Aorta (tissue), 5 donors: ENCODE results near the gene ACMSD. TPM values are rescaled to one million over a fixed set of nuclear protein-coding genes. Genes with fewer than 3 reads are reported as not detected.

Experiments
- ATAC-seq: fragments of 200-7000 bp; cut with Tn5 transposase; one replicate; pipeline ENCODE4 v1.9.1; 2022; ENCODE audit warnings: moderate library complexity; ENCODE audit not compliant: low FRiP score
- DNase-seq, 2 donors: peaks; one replicate each; pipeline ENCODE4 v3.0.0-alpha.2; 2020
- H3K27ac ChIP-seq, 2 donors: one replicate each; pipeline ENCODE4 v1.5.1; 2013; ENCODE audit warnings: low read length in 2 of 2, mild to moderate bottlenecking in 2 of 2, moderate library complexity in 2 of 2, control low read depth in 1 of 2, inconsistent platforms in 1 of 2, low read depth in 1 of 2
- H3K27me3 ChIP-seq, 2 donors: one replicate each; pipeline ENCODE4 v1.6.1; 2013; ENCODE audit warnings: control low read depth in 1 of 2, low read length in 1 of 2, mild to moderate bottlenecking in 1 of 2, moderate library complexity in 1 of 2; ENCODE audit not compliant: insufficient read depth in 2 of 2, control insufficient read depth in 1 of 2
- H3K36me3 ChIP-seq, 2 donors: one replicate each; pipeline ENCODE4 v1.6.1; 2013; ENCODE audit warnings: control low read depth in 1 of 2, low read length in 1 of 2, mild to moderate bottlenecking in 1 of 2; ENCODE audit not compliant: insufficient read depth in 2 of 2, control insufficient read depth in 1 of 2
- H3K4me1 ChIP-seq, 2 donors: one replicate each; pipeline ENCODE4 v1.6.1; 2013; ENCODE audit warnings: low read length in 2 of 2, control low read depth in 1 of 2, mild to moderate bottlenecking in 1 of 2, moderate library complexity in 1 of 2; ENCODE audit not compliant: insufficient read depth in 2 of 2, control insufficient read depth in 1 of 2
- H3K4me3 ChIP-seq, 2 donors: one replicate each; pipeline ENCODE4 v1.5.1; 2013; ENCODE audit warnings: low read length in 2 of 2, control low read depth in 1 of 2, mild to moderate bottlenecking in 1 of 2
- H3K9me3 ChIP-seq: one replicate; pipeline ENCODE4 v1.6.1; 2013; ENCODE audit warnings: mild to moderate bottlenecking, low read length; ENCODE audit not compliant: control insufficient read depth
- WGBS, 2 donors: extraction: QIAGEN DNeasy Blood & Tissue Kit; methylation state at CpG; one replicate each; pipeline ENCODE4 v1.1.7; 2013; 5-methylcytosine and 5-hydroxymethylcytosine counted together
- intact Hi-C, 2 donors: fragments of 100-400 bp; cut with DNase I; formaldehyde crosslinking; loops; one replicate each; pipeline versions ENCODE4 v1.14.2 to v1.15.0; 2022
- polyA plus RNA-seq, 2 donors: library from polyadenylated mRNA; stranded (reverse); fragments of 200-250 nt; gene quantifications; one replicate each; pipeline ENCODE4 v1.2.3, GENCODE V29; 2013
- total RNA-seq, 2 donors: library from RNA; stranded (reverse); fragmentation: NEBNext Ultra II Directional; extraction: Animal tissue kit (Norgen Biotek cat#: 25700); gene quantifications; one replicate each; pipeline ENCODE4 v1.2.1, GENCODE V29; 2021
- donor health status: healthy with polysubstance abuse.
- donor health status: Bipolar disorder and iron deficiency.
- donor health status: DM: no; HTN: no; CAD: no.
- donor health status: DM: no; HTN: no; CAD: no.
- donor health status: DM: yes; HTN: yes; CAD: no.

ACMSD gene
- total and polyA plus RNA-seq, 4 donors: not detected

GRCh38 chr2:134861173-134861572 lies 22.8 kb downstream of the ACMSD start:
- WGBS, 2 donors: 75 to 88% methylated on average over 3 of the region's 3 CpGs
- DNase-seq (no peak), ATAC-seq (no peak)

GRCh38 chr2:134862069-134862468 lies 23.7 kb downstream of the ACMSD start:
- 91 to 93% methylated on average over 4 of the region's 4 CpGs for WGBS, 2 donors
- Histone ChIP-seq H3K27ac (no peak overlapping the region), H3K36me3 (no peaks in the 10 kb centered on the region), H3K27me3 (no peaks in the 10 kb centered on the region), H3K4me3 (no peak overlapping the region), H3K9me3 (no peaks in the 10 kb centered on the region), H3K4me1 (no peaks in the 10 kb centered on the region)
- DNase-seq (no peak), ATAC-seq (no peak)
- intact Hi-C loops: no loop called here

More at GRCh38 chr2:134861173-134861572, 22.8 kb downstream of the ACMSD start:
- H3K9me3 ChIP-seq: no peaks in the 10 kb centered on the region
- no peaks in the 10 kb centered on the region for H3K36me3 ChIP-seq
- no peak overlapping the region for H3K27ac ChIP-seq
- intact Hi-C loops: no loop called here
- H3K4me1 ChIP-seq: no peaks in the 10 kb centered on the region
- H3K4me3 ChIP-seq: no peak overlapping the region
- H3K27me3 ChIP-seq: no peaks in the 10 kb centered on the region

- no peaks in the 10 kb centered on the region for H3K4me1 ChIP-seq
- intact Hi-C loops: no loop called here
- no peaks in the 10 kb centered on the region for H3K9me3 ChIP-seq
- ATAC-seq (no peak), DNase-seq (no peak)
- no peak overlapping the region for H3K4me3 ChIP-seq
- H3K27ac ChIP-seq: no peak overlapping the region
- H3K27me3 ChIP-seq: no peaks in the 10 kb centered on the region
- 89 to 91% methylated on average over 3 of the region's 3 CpGs for WGBS, 2 donors
- no peaks in the 10 kb centered on the region for H3K36me3 ChIP-seq
These were observed 24.3 kb downstream of the ACMSD start for GRCh38 chr2:134862674-134863073.

- no peaks in the 10 kb centered on the region for H3K4me1 ChIP-seq
- H3K9me3 ChIP-seq: no peaks in the 10 kb centered on the region
- H3K36me3 ChIP-seq: no peaks in the 10 kb centered on the region
- H3K27ac ChIP-seq: no peak overlapping the region
- intact Hi-C loops: no loop called here
- H3K27me3 ChIP-seq: no peaks in the 10 kb centered on the region
- 90 to 91% methylated on average over 20 of the region's 20 CpGs for WGBS, 2 donors
- H3K4me3 ChIP-seq: no peak overlapping the region
- no peak for DNase-seq
- ATAC-seq: no peak
These were observed 25.0 kb downstream of the ACMSD start for GRCh38 chr2:134863446-134863845.

- DNase-seq (no peak), ATAC-seq (no peak)
- intact Hi-C loops: no loop called here
- no peaks in the 10 kb centered on the region for H3K36me3 ChIP-seq
- no peaks in the 10 kb centered on the region for H3K27me3 ChIP-seq
- H3K9me3 ChIP-seq: no peaks in the 10 kb centered on the region
- no peak overlapping the region for H3K4me3 ChIP-seq
- no peak overlapping the region for H3K27ac ChIP-seq
- no peaks in the 10 kb centered on the region for H3K4me1 ChIP-seq
- WGBS, 2 donors: 76 to 82% methylated on average over 5 of the region's 5 CpGs
These were observed 26.8 kb downstream of the ACMSD start for GRCh38 chr2:134865067-134865787.

- Histone ChIP-seq H3K4me3 (no peak overlapping the region), H3K4me1 (no peaks in the 10 kb centered on the region), H3K9me3 (no peaks in the 10 kb centered on the region), H3K27ac (no peak overlapping the region), H3K36me3 (no peaks in the 10 kb centered on the region), H3K27me3 (no peaks in the 10 kb centered on the region)
- ATAC-seq: no peak
- intact Hi-C loops: no loop called here
- no peak for DNase-seq
- WGBS, 2 donors: 92 to 94% methylated on average over 1 of the region's 1 CpG
These were observed 28.2 kb downstream of the ACMSD start for GRCh38 chr2:134866498-134867099.

- Histone ChIP-seq H3K4me1 (no peaks in the 10 kb centered on the region), H3K4me3 (no peak overlapping the region), H3K27ac (no peak overlapping the region), H3K9me3 (no peaks in the 10 kb centered on the region), H3K36me3 (no peaks in the 10 kb centered on the region), H3K27me3 (no peaks in the 10 kb centered on the region)
- DNase-seq (no peak), ATAC-seq (no peak)
- intact Hi-C loops: no loop called here
- 74 to 77% methylated on average over 8 of the region's 8 CpGs for WGBS, 2 donors
These were observed 31.7 kb downstream of the ACMSD start for GRCh38 chr2:134869946-134870736.

- H3K27me3 ChIP-seq: no peaks in the 10 kb centered on the region
- intact Hi-C loops: no loop called here
- no peak overlapping the region for H3K27ac ChIP-seq
- H3K9me3 ChIP-seq: no peaks in the 10 kb centered on the region
- 95% methylated on average over 2 of the region's 2 CpGs for WGBS, 2 donors
- no peaks in the 10 kb centered on the region for H3K36me3 ChIP-seq
- DNase-seq (no peak), ATAC-seq (no peak)
- no peaks in the 10 kb centered on the region for H3K4me1 ChIP-seq
- H3K4me3 ChIP-seq: no peak overlapping the region
These were observed 34.7 kb downstream of the ACMSD start for GRCh38 chr2:134873152-134873551.
